Activated gamma-delta T cell treated with Interleukin-2 at 50 U/mL for 16 hours (primary cell): ENCODE measurements around the gene CBX4.
A peak's percentile ranks its signal among the peaks of the same experiment; 100 is the strongest.

ENCODE experiments used
- DNase-seq: peaks from one replicate; pipeline ENCODE4 v3.0.0-alpha.2; 2020

CBX4 gene

GRCh38 chr17:79811868-79812352 is 27.3 kb downstream of the CBX4 start:
- no peak for DNase-seq

DNA sequence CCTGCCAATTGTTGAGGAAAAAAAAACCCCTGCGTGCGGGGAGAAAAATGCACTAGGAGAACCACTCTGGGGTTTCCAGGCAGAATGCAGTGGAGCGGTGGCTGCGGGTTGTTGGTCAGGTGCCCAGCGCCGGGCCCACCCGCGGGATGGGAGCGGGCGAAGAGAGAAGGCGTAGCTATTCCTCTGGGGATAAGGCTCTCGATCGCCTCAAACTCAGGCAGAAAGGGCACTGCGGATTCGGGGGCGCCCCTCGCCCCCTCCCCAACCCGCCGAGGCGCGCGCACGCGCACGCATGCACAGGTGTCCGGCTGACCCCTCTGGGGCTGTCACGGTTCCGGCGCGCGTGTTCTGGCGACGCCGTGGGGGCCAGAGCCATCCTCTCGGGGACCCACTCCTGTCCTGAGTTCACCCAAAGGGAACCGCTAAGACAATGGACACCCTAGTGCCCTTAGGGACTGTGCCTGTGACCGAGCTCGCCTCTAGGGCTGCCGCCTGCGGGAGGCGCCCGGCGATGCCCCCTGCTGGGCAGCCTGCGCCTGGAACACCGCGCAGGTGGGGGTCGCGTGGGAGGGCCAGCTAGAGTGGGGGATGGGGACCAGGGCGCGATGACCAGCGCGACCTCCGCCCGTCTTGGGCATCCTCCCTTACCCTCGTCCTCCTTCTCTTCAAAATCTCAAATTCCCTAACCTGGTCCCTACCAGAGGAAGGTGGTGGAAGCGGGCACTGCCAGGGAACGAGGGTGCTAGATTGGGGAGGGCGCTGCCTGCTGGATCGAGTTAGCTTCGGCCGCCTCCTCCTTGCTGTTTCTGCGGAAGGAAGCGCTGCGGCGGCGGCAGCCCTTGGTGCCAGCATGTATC is 28.0 kb downstream of the CBX4 start:
- no peak for DNase-seq

DNA sequence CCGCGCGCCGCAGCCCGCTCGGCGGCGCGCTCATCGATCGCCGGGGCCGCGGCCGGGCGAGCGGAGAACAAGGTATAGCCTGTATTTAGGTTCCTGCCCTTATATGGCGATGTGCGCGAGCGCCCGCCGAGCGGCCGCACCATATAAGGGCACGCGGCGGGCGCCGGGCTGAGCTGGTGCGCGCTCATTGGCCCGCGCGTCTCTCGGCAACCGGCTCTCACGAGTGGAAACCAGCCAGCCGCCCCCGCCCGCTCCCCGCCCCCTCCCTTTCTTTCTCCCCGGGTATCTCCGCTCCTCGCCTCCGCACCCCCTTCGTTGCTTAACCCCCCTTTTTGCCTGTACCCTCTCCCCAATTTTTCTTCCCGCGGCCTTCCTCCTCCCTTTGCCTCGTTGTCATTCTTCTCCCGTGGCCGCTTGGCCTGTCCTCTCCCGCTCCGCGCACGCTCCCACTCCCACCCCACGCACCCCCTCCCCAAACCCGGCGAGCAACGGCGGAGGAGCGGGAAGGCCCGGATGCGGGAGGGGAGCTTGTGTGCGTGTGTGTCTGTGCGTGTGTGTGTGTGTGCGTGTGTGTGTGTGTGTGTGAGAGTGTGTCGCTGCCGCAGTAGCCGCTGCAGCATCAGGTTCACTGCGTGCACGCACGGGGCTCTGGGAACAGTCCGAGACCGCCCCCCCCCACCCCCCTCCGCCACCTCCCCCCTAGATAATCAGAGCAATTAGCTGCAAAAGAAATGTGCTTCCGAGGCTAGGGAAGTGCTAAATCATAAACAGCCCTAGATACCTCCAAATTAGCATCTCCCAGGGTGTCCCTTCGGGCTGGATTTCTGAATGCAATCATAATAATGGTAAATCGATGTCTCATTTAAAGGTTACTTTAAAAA is 28.9 kb downstream of the CBX4 start:
- peak; percentile 63 for DNase-seq

DNA sequence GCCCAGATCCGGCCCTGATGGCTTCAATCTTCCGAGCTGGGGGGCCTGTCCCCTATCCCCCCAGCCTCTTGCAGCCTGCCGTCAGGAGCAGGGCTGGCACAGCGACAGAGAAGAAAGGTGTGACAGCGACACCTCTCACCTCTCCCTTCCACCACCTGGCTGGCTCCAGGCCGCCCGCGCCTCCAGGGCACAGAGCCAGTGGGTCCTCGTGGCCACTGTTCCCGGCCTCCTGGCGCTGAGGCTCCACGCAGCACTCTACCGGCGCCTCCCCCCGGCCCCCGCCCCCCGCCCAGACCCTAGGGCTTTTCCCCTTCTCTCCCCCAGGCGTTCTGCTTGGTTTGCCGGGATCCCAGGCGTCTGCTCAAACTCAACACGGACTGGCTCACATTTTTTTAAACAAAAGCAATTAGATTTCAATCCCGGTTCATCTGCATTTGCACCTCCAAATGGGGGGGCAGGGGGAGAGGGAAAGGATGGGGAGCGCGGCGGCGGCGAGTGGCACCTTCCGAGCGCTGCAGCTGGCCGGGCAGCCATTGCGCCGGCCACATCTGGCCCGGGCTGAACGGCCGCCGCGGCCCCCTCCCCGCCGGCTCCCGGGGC is 29.6 kb downstream of the CBX4 start:
- DNase-seq, result no peak

GRCh38 chr17:79808763-79809529 is 30.3 kb downstream of the CBX4 start:
- no peak for DNase-seq

DNA sequence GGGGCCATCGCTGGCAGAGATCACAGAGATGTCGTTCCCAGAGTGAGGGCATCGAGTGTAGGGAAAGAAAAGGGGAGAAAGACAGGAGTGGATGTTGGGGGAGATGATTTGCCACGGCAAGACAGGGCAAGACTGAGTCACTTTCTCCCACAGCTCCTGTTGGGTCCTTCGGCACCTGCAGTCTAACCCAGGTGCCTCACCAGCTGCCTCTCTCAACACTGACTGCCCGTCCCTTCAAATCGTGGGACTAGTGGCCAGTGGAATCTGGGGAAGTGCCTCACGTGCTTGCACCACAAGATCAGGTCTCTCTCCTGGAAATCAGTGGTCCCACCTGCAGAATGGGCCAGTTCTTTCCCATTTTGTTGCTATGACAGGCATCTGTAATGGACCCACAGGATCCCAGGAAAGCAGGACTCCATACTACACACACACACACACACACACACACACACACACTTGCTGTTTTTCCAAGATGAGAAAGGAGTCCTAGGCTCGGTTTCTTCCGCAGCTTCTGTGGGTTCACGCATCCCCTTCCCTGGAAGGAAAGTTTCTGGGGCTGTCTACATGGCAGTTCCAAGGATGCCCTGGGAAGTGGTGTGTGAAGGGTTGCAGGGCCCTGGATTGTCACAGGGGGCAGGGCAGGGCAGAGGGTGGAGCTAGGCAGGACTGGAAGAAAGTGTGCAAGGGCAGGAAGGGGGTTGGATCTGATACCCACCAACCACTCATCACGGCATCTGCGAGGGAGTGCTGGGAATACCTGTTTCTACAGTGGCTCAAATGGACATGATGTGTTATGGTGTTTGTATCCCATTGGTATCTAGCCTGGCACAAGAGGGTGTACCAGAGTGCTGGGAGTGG is 32.1 kb downstream of the CBX4 start:
- no peak for DNase-seq

- no peak for DNase-seq
These were observed 32.8 kb downstream of the CBX4 start for GRCh38 chr17:79806446-79806760.

DNA sequence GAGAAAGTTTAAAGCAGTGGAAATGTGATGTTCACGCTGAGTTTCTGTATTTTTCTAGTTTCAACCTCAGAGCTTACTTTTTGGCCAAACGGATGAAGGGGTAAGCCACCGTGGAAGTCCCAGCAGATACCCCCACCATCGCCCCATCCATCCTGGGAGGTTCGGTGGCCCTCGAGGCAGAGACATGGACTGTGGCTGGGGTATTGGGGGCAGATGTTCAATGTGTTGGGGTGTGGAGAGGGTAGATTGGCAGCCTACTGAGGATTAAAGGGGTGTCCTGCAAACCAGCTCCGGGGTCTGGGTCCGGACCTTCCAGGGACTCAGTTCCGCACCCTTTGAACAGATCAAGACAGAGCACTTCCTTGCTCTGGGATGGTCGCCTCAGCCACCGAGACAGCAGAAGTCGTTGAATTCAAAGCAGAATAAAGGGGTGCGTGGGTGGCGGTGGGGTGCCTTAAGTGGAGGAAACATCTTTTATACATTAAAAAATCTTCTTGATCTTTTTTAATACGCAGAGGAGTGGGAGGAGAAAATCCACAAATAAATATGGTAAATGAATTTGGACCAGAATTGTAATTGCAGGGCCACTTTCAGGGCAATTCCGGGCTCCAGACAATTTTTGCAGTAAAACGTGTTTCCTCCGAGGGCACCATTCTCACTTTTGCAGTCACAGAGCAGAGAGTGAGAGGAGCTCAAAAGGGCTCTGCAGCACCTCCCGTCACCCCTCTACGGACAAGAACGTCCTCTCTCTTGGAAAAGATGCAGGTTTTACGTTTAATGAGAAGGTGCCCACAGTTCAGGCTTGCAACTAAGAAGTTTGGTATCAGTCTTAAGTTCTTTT is 34.2 kb downstream of the CBX4 start:
- no peak for DNase-seq

GRCh38 chr17:79803997-79804855 is 35.0 kb downstream of the CBX4 start:
- DNase-seq, result no peak

DNA sequence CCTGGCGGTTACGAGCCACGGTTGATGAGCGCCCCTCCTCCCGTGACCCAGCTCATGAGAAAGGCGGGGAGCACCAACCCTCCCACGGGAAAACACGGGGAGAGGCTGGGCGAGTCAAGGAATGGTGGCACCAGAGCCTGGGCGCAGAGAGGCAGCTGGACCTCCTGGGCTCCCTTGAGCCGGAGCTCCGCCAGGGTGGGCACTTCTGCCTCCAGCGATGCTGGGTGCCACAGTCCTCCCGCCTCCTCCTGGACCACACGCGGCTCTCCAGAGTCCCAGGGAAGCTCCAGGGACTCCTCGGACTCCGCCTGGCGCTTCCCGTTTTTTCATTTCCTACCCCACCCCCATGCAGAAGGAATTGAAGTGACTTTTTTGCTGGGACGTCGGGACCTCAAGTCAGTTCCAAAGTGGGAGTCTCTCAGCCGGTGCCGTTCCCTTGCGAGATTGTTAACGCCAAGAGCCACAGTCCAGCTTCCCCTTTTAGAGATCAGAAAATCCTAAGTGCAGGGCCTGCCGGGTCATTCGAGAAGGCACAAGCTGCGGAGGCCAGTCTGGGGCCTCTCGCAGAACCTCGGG is 35.7 kb downstream of the CBX4 start:
- no peak for DNase-seq

- DNase-seq, result no peak
These were observed 36.4 kb downstream of the CBX4 start for GRCh38 chr17:79802736-79803420.

DNA sequence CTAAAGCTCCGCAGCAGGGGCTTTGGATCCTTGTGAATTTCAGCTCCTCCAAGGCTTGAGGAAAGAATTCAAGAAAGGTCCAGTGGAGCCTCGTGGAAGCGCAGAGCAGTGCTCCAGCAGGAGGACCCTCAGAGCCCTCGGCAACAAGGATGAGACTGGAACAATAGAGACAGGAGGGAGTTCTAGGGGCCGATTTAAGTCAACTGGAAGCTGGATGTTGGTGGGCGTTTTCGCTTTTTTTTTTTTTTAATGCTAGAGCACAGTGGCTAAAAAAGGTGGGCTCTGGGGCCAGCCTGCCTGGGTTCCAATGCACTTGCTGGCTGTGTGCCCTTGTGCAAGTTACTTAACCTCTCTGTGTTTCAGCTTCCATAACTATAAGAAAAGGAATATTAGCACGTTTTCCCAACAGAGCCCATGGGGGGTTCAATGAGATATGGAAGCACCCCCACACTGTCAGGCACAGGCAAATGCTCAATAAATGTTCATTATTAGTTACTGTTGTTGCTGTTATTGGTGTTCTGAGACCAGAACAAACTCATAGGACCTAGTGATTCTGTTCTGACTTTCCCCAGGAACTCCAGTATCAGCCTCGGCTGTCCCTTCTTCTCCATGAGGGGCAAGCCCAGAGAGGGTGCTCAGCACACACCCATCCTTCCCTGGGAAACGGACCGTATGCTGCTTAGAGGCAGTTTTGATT is 37.1 kb downstream of the CBX4 start:
- DNase-seq, result no peak

DNA sequence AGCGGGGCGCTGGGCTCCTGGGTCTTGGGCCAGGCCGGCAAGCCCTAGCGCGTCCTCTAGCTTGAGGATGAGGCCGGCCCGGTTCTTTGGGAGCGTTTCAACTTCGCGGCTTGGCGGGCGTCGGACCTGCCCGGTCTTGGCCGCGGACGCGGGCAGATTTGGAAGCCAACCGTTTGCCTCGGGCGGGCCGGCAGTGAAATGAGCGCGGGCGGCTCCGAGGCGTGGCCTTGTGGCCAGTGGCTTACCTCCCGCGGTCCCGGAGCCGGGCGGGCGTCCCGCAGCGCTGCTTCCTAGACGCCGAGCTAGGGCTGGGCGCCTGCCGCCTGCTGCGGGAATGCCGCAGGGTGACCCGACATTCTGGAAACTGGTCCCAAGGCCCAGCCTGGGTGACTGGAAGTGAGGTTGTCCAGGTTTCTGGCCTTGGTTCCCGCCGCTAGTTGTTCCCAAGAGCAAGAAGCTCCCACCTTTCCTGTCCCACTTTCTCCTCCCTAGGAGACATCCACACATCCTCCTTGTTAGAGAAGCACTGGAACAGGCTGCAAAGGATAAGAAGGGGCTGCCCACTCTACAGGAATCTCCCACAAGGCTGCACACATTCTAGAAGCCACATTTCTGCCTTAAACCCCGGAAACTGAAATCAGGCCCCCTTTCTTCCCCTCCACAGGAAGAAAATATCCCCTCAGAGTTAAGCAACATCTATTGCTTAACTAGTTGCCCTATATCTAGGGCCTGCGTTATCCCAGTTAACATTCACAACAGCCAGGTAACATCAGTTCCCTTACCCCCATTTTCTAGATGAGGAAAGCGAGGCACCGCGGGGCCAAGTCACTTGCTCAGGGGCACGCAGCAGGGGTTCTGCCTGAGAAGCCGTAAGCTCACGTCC is 37.8 kb downstream of the CBX4 start:
- no peak for DNase-seq

- no peak for DNase-seq
These were observed 38.7 kb downstream of the CBX4 start for GRCh38 chr17:79800325-79801155.

- no peak for DNase-seq
These were observed 39.5 kb downstream of the CBX4 start for GRCh38 chr17:79799538-79800324.
